Prostate gland (tissue), 2 donors: ENCODE measurements around the gene LRP2BP. TPM values are rescaled to one million over a fixed set of nuclear protein-coding genes. Genes with fewer than 3 reads are reported as not detected.
A peak's percentile ranks its signal among the peaks of the same experiment; 100 is the strongest.

Experiments
- DNase-seq: peaks from one replicate; pipeline ENCODE4 v3.0.0-alpha.2; 2019; ENCODE audit warnings: low spot score
- H3K27ac ChIP-seq, 2 donors: fragments of 200-600 bp; sonication (generic); 2 replicates each; pipeline ENCODE4 v1.5.1; 2017 to 2019
- H3K27me3 ChIP-seq: fragments of 200-600 bp; sonication (generic); replicated peaks from 2 replicates; pipeline ENCODE4 v1.5.1; 2019; ENCODE audit not compliant: insufficient read depth
- H3K36me3 ChIP-seq, 2 donors: fragments of 200-600 bp; sonication (generic); 1 replicate in 1 of 2; 2 replicates in 1 of 2; pipeline versions ENCODE4 v1.5.1 to v1.8.1; 2017 to 2019
- H3K4me1 ChIP-seq: fragments of 200-600 bp; sonication (generic); replicated peaks from 2 replicates; pipeline ENCODE4 v1.5.1; 2019
- H3K4me3 ChIP-seq, 2 donors: fragments of 200-600 bp; sonication (generic); 2 replicates each; pipeline ENCODE4 v1.5.1; 2017 to 2019
- H3K9me3 ChIP-seq: fragments of 200-600 bp; sonication (generic); 2 replicates; pipeline ENCODE4 v1.5.1; 2017
- CTCF ChIP-seq, 4 experiments: fragments of 200-600 bp in 2 of 4; fragments of 450-650 bp in 2 of 4; sonication (generic) in 2 of 4; IDR thresholded peaks; 1 replicate in 3 of 4; 2 replicates in 1 of 4; pipeline ENCODE4 v1.5.1; 2016 to 2019; ENCODE audit warnings: antibody characterized with exemption in 4 of 4, mild to moderate bottlenecking in 2 of 4, moderate library complexity in 2 of 4
- POLR2A ChIP-seq: fragments of 450-650 bp; IDR thresholded peaks from one replicate; pipeline ENCODE4 v1.6.1; 2016; ENCODE audit warnings: antibody characterized with exemption, mild to moderate bottlenecking
- POLR2AphosphoS5 ChIP-seq: sonication (generic); formaldehyde crosslinking; IDR thresholded peaks from one replicate; pipeline ENCODE4 v1.6.1; 2017; ENCODE audit warnings: antibody characterized with exemption
- WGBS: methylation state at CpG from one replicate; pipeline ENCODE4 v1.1.5; 2018; 5-methylcytosine and 5-hydroxymethylcytosine counted together
- intact Hi-C: fragments of 100-400 bp; cut with DNase I; formaldehyde crosslinking; loops from one replicate; pipeline ENCODE4 v1.14.2; 2022
- total RNA-seq, 2 donors: library from RNA; depleted of rRNA; stranded (reverse); fragments of >200 nt; gene quantifications; one replicate each; pipeline ENCODE4 v1.1.0, GENCODE V29; 2016

The LRP2BP gene
- total RNA-seq, 2 donors from 2014 or later: 0.32 to 1.4 TPM

GRCh38 chr4:185358514-185358913 lies 37.2 kb downstream of the LRP2BP start:
- no peak for TF ChIP-seq POLR2A
- TF ChIP-seq CTCF (IDR thresholded peaks at IDR 0.05): no peak
- Histone ChIP-seq H3K27ac (no peak overlapping the region), H3K36me3 (peaks cover 0 to 6% of the 10 kb centered on the region in 2 donors), H3K4me1 (no peaks in the 10 kb centered on the region), H3K4me3 (no peak overlapping the region), H3K27me3 (no peaks in the 10 kb centered on the region), H3K9me3 (no peaks in the 10 kb centered on the region)
- no peak for DNase-seq
- WGBS: 58% methylated on average over 4 of the region's 4 CpGs
- intact Hi-C loops: no loop called here

- H3K9me3 ChIP-seq: no peaks in the 10 kb centered on the region
Measured at GRCh38 chr4:185357733-185358440, 37.8 kb downstream of the LRP2BP start.

GRCh38 chr4:185357211-185357610 lies 38.5 kb downstream of the LRP2BP start:
- Histone ChIP-seq H3K27ac (peak overlapping the region in 1 of 2 donors; percentile 48), H3K27me3 (no peaks in the 10 kb centered on the region), H3K4me1 (no peaks in the 10 kb centered on the region), H3K9me3 (no peaks in the 10 kb centered on the region), H3K36me3 (peaks cover 0 to 3% of the 10 kb centered on the region in 2 donors), H3K4me3 (no peak overlapping the region)
- TF ChIP-seq POLR2A (no peak), POLR2AphosphoS5 (no peak), CTCF (IDR thresholded peaks at IDR 0.05) (no peak)
- intact Hi-C loops: no loop called here
- 75% methylated on average over 5 of the region's 5 CpGs for WGBS
- no peak for DNase-seq

More at GRCh38 chr4:185357733-185358440, 37.8 kb downstream of the LRP2BP start:
- H3K4me3 ChIP-seq: no peak overlapping the region
- peaks cover 0 to 6% of the 10 kb centered on the region in 2 donors for H3K36me3 ChIP-seq
- TF ChIP-seq POLR2AphosphoS5 (no peak), CTCF (IDR thresholded peaks at IDR 0.05) (no peak), POLR2A (no peak)
- no peaks in the 10 kb centered on the region for H3K27me3 ChIP-seq
- no peaks in the 10 kb centered on the region for H3K4me1 ChIP-seq
- intact Hi-C loops: no loop called here
- WGBS: 83% methylated on average over 7 of the region's 7 CpGs
- H3K27ac ChIP-seq: peak overlapping the region in 1 of 2 donors; percentile 48
- no peak for DNase-seq

GRCh38 chr4:185352741-185353140 lies 43.0 kb downstream of the LRP2BP start:
- Histone ChIP-seq H3K36me3 (no peaks in the 10 kb centered on the region), H3K9me3 (no peaks in the 10 kb centered on the region), H3K4me3 (no peak overlapping the region), H3K4me1 (no peaks in the 10 kb centered on the region), H3K27ac (peak overlapping the region in 1 of 2 donors; percentile 28), H3K27me3 (no peaks in the 10 kb centered on the region)
- intact Hi-C loops: no loop called here
- 95% methylated on average over 2 of the region's 2 CpGs for WGBS
- DNase-seq: no peak
- TF ChIP-seq POLR2A: no peak

- no peak for DNase-seq
- intact Hi-C loops: no loop called here
- 89% methylated on average over 7 of the region's 7 CpGs for WGBS
- TF ChIP-seq POLR2AphosphoS5: no peak
- TF ChIP-seq CTCF (IDR thresholded peaks at IDR 0.05): no peak
- no peaks in the 10 kb centered on the region for H3K9me3 ChIP-seq
- no peaks in the 10 kb centered on the region for H3K27me3 ChIP-seq
- H3K36me3 ChIP-seq: no peaks in the 10 kb centered on the region
- peak overlapping the region in 1 of 2 donors; percentile 28 for H3K27ac ChIP-seq
- no peaks in the 10 kb centered on the region for H3K4me1 ChIP-seq
- no peak overlapping the region for H3K4me3 ChIP-seq
Measured at GRCh38 chr4:185352202-185352601, 43.5 kb downstream of the LRP2BP start.
